Lung (tissue), 12 donors: ENCODE measurements around the gene TGFBR3. TPM values are rescaled to one million over a fixed set of nuclear protein-coding genes. Genes with fewer than 3 reads are reported as not detected.

Source experiments
- ATAC-seq: fragments of 200-7000 bp; cut with Tn5 transposase; one replicate; pipeline ENCODE4 v1.9.1; 2020; ENCODE audit warnings: moderate number of reproducible peaks; ENCODE audit not compliant: insufficient read depth, low FRiP score
- DNase-seq, 3 donors: peaks; one replicate each; pipeline ENCODE4 v3.0.0-alpha.2; 2013 to 2017
- H3K27ac ChIP-seq, 2 donors: one replicate each; pipeline ENCODE4 v1.5.1; 2013; ENCODE audit warnings: mild to moderate bottlenecking in 2 of 2, moderate library complexity in 2 of 2, control low read depth in 1 of 2, inconsistent platforms in 1 of 2, low read depth in 1 of 2, low read length in 1 of 2
- H3K27me3 ChIP-seq, 3 donors: one replicate each; pipeline ENCODE4 v1.5.1; 2013; ENCODE audit warnings: low read length in 2 of 3; ENCODE audit not compliant: control insufficient read depth in 3 of 3, insufficient read depth in 3 of 3
- H3K36me3 ChIP-seq, 4 donors: one replicate each; pipeline ENCODE4 v1.5.1; 2013; ENCODE audit warnings: low read length in 4 of 4, mild to moderate bottlenecking in 1 of 4, moderate library complexity in 1 of 4; ENCODE audit not compliant: control insufficient read depth in 4 of 4, insufficient read depth in 4 of 4
- H3K4me1 ChIP-seq, 5 donors: one replicate each; pipeline ENCODE4 v1.5.1; 2013; ENCODE audit warnings: low read length in 5 of 5, mild to moderate bottlenecking in 2 of 5, moderate library complexity in 1 of 5; ENCODE audit not compliant: control insufficient read depth in 5 of 5, insufficient read depth in 5 of 5
- H3K4me3 ChIP-seq: one replicate; pipeline ENCODE4 v1.5.1; 2013; ENCODE audit warnings: mild to moderate bottlenecking, control low read depth, moderate library complexity
- H3K9ac ChIP-seq, 2 donors: one replicate each; pipeline ENCODE4 v1.5.1; 2013; ENCODE audit warnings: low read length in 2 of 2, control low read depth in 1 of 2; ENCODE audit not compliant: insufficient read depth in 1 of 2
- H3K9me3 ChIP-seq, 4 donors: one replicate each; pipeline ENCODE4 v1.5.1; 2013; ENCODE audit warnings: low read length in 3 of 4, mild to moderate bottlenecking in 1 of 4, moderate library complexity in 1 of 4; ENCODE audit not compliant: control insufficient read depth in 4 of 4, insufficient read depth in 3 of 4
- WGBS, 2 donors: extraction: QIAGEN DNeasy Blood & Tissue Kit; methylation state at CpG; one replicate each; pipeline ENCODE4 v1.1.7; 2013; 5-methylcytosine and 5-hydroxymethylcytosine counted together
- polyA plus RNA-seq, 2 donors: library from polyadenylated mRNA; stranded (reverse); fragments of 200-250 nt; gene quantifications; one replicate each; pipeline ENCODE4 v1.2.1, GENCODE V29; 2013
- total RNA-seq, 2 donors: library from RNA; depleted of rRNA in 1 of 2; stranded (reverse); fragments of >200 nt in 1 of 2; gene quantifications; one replicate each; pipeline ENCODE4 v1.2.1, GENCODE V29; 2014 to 2021
- TF ChIP-seq, protein P1 (sequence below): IDR thresholded peaks from 2 replicates; pipeline ENCODE4 v1.5.1; 2012; ENCODE audit warnings: mild to moderate bottlenecking; ENCODE audit errors: control extremely low read depth, extremely low read depth
- donor health status: control.
- donor health status: control.
- donor health status: Bipolar disorder and iron deficiency.
- donor health status: healthy.
- donor health status: DM: yes; HTN: yes; CAD: no.

TGFBR3 gene
- total and polyA plus RNA-seq, 4 donors: 13.1 to 99.6 (median 26.5) TPM

DNA sequence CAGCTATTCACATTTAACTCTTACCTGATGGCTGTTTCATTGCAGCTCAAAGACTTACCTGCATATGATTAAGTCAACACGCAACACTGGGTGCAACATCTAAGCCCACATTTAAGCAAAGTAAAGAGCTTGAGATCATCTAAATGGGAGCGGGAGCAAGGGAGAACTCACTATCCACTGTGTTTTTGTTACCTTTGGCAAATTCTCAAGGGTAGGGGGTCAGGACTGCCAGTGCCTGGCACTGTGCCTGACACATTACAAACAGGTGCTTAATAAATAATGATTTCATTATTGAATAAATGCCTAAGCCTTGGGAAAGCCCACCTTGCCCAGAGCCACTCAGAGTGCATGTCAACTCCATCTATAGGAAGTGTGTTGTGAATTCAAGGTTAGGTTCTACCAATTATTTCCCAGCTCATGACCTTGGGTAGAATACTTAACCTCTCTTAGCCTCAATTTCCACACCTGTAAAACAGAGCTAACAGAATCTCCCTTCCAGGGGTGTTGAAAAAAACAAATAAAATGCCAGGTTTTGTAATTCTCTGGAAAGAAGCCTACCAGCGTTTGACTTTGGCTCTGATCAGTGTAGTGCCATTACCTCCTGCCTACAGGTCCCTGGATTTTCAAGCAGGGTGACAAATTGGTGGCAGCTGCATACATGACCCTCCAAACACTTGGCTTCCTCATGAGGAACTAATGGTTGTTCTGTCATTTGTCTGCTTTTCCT lies 109.7 kb downstream of the TGFBR3 start:
- H3K4me3 ChIP-seq: no peak overlapping the region
- H3K9me3 ChIP-seq: no peaks in the 10 kb centered on the region
- 47 to 48% methylated on average over 3 of the region's 3 CpGs for WGBS, 2 donors
- H3K36me3 ChIP-seq: peaks cover 0 to 10% (median 2%) of the 10 kb centered on the region in 4 donors
- H3K9ac ChIP-seq: no peak overlapping the region
- H3K27ac ChIP-seq: no peak overlapping the region
- H3K4me1 ChIP-seq: peaks cover 6 to 33% (median 14%) of the 10 kb centered on the region in 5 donors
- no peak for DNase-seq
- no peak for ATAC-seq
- TF ChIP-seq, protein P1, sequence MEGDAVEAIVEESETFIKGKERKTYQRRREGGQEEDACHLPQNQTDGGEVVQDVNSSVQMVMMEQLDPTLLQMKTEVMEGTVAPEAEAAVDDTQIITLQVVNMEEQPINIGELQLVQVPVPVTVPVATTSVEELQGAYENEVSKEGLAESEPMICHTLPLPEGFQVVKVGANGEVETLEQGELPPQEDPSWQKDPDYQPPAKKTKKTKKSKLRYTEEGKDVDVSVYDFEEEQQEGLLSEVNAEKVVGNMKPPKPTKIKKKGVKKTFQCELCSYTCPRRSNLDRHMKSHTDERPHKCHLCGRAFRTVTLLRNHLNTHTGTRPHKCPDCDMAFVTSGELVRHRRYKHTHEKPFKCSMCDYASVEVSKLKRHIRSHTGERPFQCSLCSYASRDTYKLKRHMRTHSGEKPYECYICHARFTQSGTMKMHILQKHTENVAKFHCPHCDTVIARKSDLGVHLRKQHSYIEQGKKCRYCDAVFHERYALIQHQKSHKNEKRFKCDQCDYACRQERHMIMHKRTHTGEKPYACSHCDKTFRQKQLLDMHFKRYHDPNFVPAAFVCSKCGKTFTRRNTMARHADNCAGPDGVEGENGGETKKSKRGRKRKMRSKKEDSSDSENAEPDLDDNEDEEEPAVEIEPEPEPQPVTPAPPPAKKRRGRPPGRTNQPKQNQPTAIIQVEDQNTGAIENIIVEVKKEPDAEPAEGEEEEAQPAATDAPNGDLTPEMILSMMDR: no peak
- H3K27me3 ChIP-seq: no peaks in the 10 kb centered on the region

DNA sequence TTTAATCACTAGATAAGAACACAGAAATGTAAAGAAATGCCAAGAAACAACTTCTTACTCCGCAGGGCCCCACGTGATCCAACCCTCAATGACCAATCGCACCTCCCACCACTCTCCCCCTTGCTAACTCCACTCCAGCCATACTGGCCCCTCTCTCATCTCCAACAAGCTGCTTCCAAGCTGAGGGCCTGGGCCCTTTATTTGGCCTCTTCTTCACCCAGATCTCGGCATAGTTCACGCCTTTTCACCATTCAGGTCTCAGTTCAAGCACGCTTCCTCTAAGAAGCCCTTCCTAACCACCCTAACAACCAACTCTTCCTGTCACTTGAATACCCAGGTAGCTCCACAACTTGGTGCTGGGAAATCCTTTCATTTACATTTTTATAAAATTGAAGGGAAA lies 110.7 kb downstream of the TGFBR3 start:
- no peak for ATAC-seq
- H3K36me3 ChIP-seq: peaks cover 0 to 10% (median 1%) of the 10 kb centered on the region in 4 donors
- 89 to 98% methylated on average over 6 of the region's 6 CpGs for WGBS, 2 donors
- DNase-seq: no peak
- no peaks in the 10 kb centered on the region for H3K9me3 ChIP-seq
- H3K9ac ChIP-seq: no peak overlapping the region
- H3K4me3 ChIP-seq: no peak overlapping the region
- TF ChIP-seq, protein P1: no peak
- H3K27ac ChIP-seq: no peak overlapping the region
- peaks cover 4 to 26% (median 14%) of the 10 kb centered on the region in 5 donors for H3K4me1 ChIP-seq
- no peaks in the 10 kb centered on the region for H3K27me3 ChIP-seq

DNA sequence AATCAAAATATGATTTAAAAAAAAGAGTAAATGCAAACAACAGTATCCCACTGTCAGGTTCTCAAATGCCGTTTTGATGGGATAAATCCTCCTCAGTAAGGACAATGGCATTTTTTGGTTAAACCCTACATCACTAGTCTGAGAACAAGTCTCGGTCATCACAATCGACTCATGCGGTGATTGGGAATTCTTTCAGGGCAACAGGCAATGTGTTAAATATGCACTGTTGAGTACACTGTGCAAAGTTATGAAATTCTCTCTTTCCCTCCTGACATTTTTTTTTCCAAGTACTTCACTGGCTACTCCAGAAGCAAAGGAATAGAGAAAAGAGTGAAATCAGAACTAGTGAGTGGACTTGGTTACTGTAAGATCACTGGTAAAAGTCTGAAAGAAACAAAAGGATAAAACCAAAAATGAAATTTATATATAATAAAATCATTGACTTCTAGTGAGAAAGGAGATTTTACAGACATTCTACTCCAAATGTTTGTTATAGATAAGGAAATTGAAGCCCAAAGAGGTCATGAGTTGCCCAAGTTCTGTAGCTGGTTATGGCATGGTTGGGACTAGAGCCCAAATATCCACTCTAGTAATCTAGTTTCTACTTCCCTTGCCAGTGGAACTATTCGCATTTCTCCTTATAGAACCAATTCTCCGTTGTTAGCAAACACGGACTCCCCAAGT lies 111.3 kb downstream of the TGFBR3 start:
- no peak overlapping the region for H3K4me3 ChIP-seq
- TF ChIP-seq, protein P1: no peak
- H3K9ac ChIP-seq: no peak overlapping the region
- H3K9me3 ChIP-seq: no peaks in the 10 kb centered on the region
- DNase-seq: no peak
- no peak for ATAC-seq
- WGBS, 2 donors: 71 to 75% methylated on average over 7 of the region's 7 CpGs
- no peak overlapping the region for H3K27ac ChIP-seq
- H3K4me1 ChIP-seq: peaks cover 4 to 21% (median 12%) of the 10 kb centered on the region in 5 donors
- peaks cover 0 to 10% (median 1%) of the 10 kb centered on the region in 4 donors for H3K36me3 ChIP-seq
- H3K27me3 ChIP-seq: no peaks in the 10 kb centered on the region
